ENCODE data around the gene DDR2. TPM values are rescaled to one million over a fixed set of nuclear protein-coding genes. Genes with fewer than 3 reads are reported as not detected.
"Not testable (repeated sequence)": the region's sequence is repeated elsewhere in the genome, so short reads cannot be mapped to it uniquely, and the experiment has no call there.

Gene DDR2
- total RNA-seq, 1 donor from 2014 or later, result 26.9 TPM

- H3K4me3 ChIP-seq, result no peak overlapping the region
- H3K27me3 ChIP-seq (ENCODE audit: low read depth), result no peaks in the 10 kb centered on the region
- TF ChIP-seq, protein P1, sequence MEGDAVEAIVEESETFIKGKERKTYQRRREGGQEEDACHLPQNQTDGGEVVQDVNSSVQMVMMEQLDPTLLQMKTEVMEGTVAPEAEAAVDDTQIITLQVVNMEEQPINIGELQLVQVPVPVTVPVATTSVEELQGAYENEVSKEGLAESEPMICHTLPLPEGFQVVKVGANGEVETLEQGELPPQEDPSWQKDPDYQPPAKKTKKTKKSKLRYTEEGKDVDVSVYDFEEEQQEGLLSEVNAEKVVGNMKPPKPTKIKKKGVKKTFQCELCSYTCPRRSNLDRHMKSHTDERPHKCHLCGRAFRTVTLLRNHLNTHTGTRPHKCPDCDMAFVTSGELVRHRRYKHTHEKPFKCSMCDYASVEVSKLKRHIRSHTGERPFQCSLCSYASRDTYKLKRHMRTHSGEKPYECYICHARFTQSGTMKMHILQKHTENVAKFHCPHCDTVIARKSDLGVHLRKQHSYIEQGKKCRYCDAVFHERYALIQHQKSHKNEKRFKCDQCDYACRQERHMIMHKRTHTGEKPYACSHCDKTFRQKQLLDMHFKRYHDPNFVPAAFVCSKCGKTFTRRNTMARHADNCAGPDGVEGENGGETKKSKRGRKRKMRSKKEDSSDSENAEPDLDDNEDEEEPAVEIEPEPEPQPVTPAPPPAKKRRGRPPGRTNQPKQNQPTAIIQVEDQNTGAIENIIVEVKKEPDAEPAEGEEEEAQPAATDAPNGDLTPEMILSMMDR (IDR thresholded peaks at IDR 0.05; ENCODE audit: borderline replicate concordance), result no peak
- no peaks in the 10 kb centered on the region for H3K4me1 ChIP-seq
- peaks cover 90% of the 10 kb centered on the region for H3K36me3 ChIP-seq
- intact Hi-C loops (cut with micrococcal nuclease), result no loop called here
- no peak overlapping the region for H3K27ac ChIP-seq (replicated peaks)
- H3K9me3 ChIP-seq (replicated peaks), result no peaks in the 10 kb centered on the region
- DNase-seq, result no peak
These were observed 41.6 kb upstream of the DDR2 start for GRCh38 chr1:162590686-162591085.

DNA sequence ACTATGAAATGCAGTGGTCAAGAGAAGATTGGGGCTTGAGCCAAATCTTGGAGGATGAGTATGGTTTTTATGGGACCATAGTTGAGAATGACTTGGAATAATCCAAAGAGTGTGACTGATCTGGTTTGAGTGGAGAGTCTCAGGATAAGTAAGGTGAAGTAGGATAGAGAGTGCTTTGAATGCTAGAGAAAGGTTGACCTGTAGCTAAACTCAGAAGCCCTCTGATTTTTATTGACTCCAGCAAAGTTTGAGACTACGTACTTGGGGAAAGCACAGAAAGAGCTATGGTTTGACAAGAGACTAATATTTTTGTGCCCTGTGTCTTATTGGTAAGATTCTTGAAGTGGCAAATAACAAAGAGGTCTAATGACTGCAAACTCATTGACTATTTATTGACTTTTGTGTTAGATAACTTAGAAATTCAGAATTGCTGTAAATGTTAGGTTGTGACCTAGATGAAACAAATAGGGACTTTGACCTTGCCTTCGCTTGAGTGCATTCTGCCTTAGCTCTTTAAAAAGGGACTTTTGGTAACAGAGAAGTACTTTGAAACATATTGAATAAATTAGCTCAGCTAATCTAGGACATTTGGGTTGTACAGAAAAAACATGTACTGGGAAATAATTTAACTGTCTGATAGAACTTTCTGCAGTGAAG, 35.6 kb upstream of the DDR2 start:
- no peaks in the 10 kb centered on the region for H3K9me3 ChIP-seq (replicated peaks)
- TF ChIP-seq, protein P1 (IDR thresholded peaks at IDR 0.05; ENCODE audit: borderline replicate concordance), result no peak

DNA sequence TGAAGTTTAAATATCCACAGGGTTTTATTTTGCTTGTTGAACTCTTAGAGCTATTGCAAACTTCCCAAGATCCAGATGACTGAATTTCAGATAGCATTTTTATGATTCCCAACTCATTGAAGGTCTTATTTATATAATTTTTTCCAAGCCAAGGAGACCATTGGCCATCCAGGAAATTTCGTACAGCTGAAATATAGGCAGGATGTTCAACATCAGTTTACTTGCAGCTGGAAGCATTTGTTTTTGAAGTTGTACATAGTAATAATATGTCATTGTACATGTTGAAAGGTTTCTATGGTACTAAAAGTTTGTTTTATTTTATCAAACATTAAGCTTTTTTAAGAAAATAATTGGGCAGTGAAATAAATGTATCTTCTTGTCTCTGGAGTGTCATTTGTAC, 32.8 kb upstream of the DDR2 start:
- peaks cover 89% of the 10 kb centered on the region for H3K36me3 ChIP-seq
- no peaks in the 10 kb centered on the region for H3K27me3 ChIP-seq (ENCODE audit: low read depth)
- no peak overlapping the region for H3K4me3 ChIP-seq
- intact Hi-C loops (cut with micrococcal nuclease), result no loop called here
- no peaks in the 10 kb centered on the region for H3K4me1 ChIP-seq
- TF ChIP-seq, protein P1 (IDR thresholded peaks at IDR 0.05; ENCODE audit: borderline replicate concordance), result no peak
- no peak overlapping the region for H3K27ac ChIP-seq (replicated peaks)
- no peaks in the 10 kb centered on the region for H3K9me3 ChIP-seq (replicated peaks)
- no peak for DNase-seq

More for the DNA sequence above, 35.6 kb upstream of the DDR2 start:
- Histone ChIP-seq H3K36me3 (peaks cover 97% of the 10 kb centered on the region), H3K4me3 (no peak overlapping the region), H3K27me3 (ENCODE audit: low read depth) (no peaks in the 10 kb centered on the region), H3K27ac (replicated peaks) (no peak overlapping the region), H3K4me1 (no peaks in the 10 kb centered on the region)
- no peak for DNase-seq
- intact Hi-C loops (cut with micrococcal nuclease), result no loop called here

DNA sequence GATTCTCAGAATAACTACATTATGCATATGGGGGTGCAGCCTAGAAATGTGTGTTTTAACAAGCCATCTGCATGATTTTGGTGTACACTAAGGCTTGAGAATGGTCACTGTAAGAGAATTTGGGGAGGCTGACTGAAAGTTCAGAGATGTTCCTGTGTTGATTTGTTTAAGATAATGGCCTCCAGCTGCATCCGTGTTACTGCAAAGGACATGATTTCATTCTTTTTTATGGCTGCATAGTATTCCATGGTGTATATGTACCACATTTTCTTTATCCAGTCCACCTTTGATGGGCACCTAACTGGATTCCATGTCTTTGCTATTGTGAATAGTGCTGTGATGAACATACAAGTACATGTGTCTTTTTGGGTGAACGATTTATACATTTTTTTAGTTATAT, 29.1 kb upstream of the DDR2 start:
- H3K4me3 ChIP-seq; intact Hi-C loops (cut with micrococcal nuclease); H3K9me3 ChIP-seq (replicated peaks); H3K27me3 ChIP-seq (ENCODE audit: low read depth); H3K27ac ChIP-seq (replicated peaks); DNase-seq; H3K4me1 ChIP-seq: not testable (repeated sequence)
- peaks cover 59% of the 10 kb centered on the region for H3K36me3 ChIP-seq

GRCh38 chr1:162605225-162605927, 26.9 kb upstream of the DDR2 start:
- H3K27ac ChIP-seq (replicated peaks), result no peak overlapping the region
- TF ChIP-seq, protein P1 (IDR thresholded peaks at IDR 0.05; ENCODE audit: borderline replicate concordance), result no peak

DNA sequence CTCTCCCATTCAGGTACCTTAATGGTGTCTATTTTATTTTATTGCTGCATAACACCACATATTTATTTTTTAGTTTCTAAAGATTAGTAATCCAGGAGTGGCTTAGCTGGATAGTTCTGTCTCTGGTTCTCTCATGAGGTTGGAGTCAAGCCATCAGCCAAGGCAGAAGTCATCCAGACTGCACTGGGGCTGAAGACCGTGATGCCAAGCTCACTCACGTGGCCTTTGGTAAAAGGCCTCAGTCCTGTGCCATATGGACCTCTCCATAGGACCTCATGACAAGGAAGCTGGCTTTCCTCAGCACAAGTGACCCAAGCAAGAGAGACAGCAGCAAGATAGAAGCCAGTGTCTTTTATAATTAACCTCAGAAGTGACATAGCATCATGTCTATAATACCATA, 23.0 kb upstream of the DDR2 start:
- no peak overlapping the region for H3K4me3 ChIP-seq
- no peak overlapping the region for H3K27ac ChIP-seq (replicated peaks)
- H3K36me3 ChIP-seq, result peaks cover 5% of the 10 kb centered on the region
- no peak for DNase-seq
- peaks cover 16% of the 10 kb centered on the region for H3K4me1 ChIP-seq
- H3K27me3 ChIP-seq (ENCODE audit: low read depth), result no peaks in the 10 kb centered on the region
- intact Hi-C loops (cut with micrococcal nuclease), result no loop called here
- no peaks in the 10 kb centered on the region for H3K9me3 ChIP-seq (replicated peaks)
- TF ChIP-seq, protein P1 (IDR thresholded peaks at IDR 0.05; ENCODE audit: borderline replicate concordance), result no peak

More at GRCh38 chr1:162605225-162605927, 26.9 kb upstream of the DDR2 start:
- H3K4me3 ChIP-seq, result no peak overlapping the region
- intact Hi-C loops (cut with micrococcal nuclease), result no loop called here
- no peak for DNase-seq
- no peaks in the 10 kb centered on the region for H3K9me3 ChIP-seq (replicated peaks)
- H3K27me3 ChIP-seq (ENCODE audit: low read depth), result no peaks in the 10 kb centered on the region
- H3K36me3 ChIP-seq, result peaks cover 36% of the 10 kb centered on the region
- H3K4me1 ChIP-seq, result no peaks in the 10 kb centered on the region
